B cell (primary cell): ENCODE results near the gene TRIO.

Experiments used
- CTCF ChIP-seq: fragments of 200-600 bp; IDR thresholded peaks from one replicate; pipeline ENCODE4 v1.8.0; 2022; ENCODE audit warnings: antibody characterized with exemption, mild to moderate bottlenecking
- EZH2 ChIP-seq: IDR thresholded peaks from 2 replicates; pipeline ENCODE4 v1.6.1; 2012; ENCODE audit warnings: borderline replicate concordance, low read depth, mild to moderate bottlenecking, moderate library complexity, low read length; ENCODE audit not compliant: insufficient read depth, poor library complexity, severe bottlenecking

- TF ChIP-seq EZH2 (no peak), CTCF (no peak)
Observed at GRCh38 chr5:14105718-14106410, 37.3 kb upstream of the TRIO start.
